SU-DHL-6 (cell line): ENCODE results near the gene RBM34.

Experiments
- CTCF ChIP-seq: fragments of 200-600 bp; sonication (generic); IDR thresholded peaks from one replicate; pipeline ENCODE4 v1.5.1; 2017; ENCODE audit warnings: antibody characterized with exemption, mild to moderate bottlenecking, low read length, moderate library complexity; ENCODE audit not compliant: insufficient read depth, poor library complexity, severe bottlenecking
- EZH2phosphoT487 ChIP-seq: fragments of 200-600 bp; sonication (generic), shearing (Covaris generic); conservative IDR thresholded peaks from 2 replicates; pipeline ENCODE4 v1.6.1; 2018; ENCODE audit warnings: mild to moderate bottlenecking, antibody characterized with exemption, low read length, moderate library complexity, mixed read lengths

DNA sequence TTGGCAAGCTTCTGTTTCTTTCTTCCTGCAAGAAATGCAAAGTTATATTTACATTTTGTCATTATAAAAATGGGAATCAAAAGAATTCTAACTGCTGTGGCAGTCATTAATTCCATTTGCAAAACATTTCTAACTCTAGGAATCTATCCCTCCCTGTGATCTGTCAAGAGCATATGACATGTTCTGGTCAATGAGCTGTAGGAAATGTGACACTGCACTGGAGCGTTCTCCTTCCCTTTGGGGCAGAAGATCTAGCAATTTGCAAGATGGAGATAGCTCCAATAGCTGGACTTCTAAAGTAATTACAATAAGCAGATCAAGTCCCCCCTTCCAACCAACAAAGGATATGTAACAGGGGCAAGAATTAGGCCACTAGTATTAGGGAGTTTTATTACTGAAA is 38.7 kb downstream of the RBM34 start:
- no peak for TF ChIP-seq CTCF
- TF ChIP-seq EZH2phosphoT487: no peak
